Ramos (cell line): Measurements from ENCODE around the gene VSIG10L2.

Source experiments
- in situ Hi-C: fragments of 300-500 bp; cut with MboI; formaldehyde crosslinking; loops from one replicate; pipeline ENCODE4 v1.14.3; 2022; ENCODE audit warnings: low sequenced_read_pairs; ENCODE audit not compliant: unreplicated experiment

Gene VSIG10L2

GRCh38 chr11:125994509-125994908, 48.7 kb downstream of the VSIG10L2 start:
- in situ Hi-C loops, result no loop called here

DNA sequence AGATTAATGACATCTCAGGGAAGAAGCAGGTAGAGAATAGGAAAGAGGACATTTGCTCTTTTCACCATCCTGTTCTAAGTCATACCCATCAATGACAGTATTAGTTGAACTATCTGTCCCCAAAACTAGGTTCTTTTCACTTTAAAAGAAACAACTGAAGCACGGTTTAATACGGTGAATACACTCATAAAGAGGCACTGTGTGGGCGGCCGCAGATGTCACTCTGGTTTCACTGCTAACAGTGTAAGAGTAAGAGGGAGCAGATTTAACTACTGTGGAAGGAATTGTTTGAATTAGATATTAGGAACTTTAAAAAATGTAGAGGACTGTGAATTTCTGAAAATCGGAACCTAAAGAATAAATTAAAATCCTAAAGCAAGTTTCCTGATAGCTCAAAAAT, 49.5 kb downstream of the VSIG10L2 start:
- in situ Hi-C loops, result no loop called here

- in situ Hi-C loops, result no loop called here
Observed at GRCh38 chr11:125998267-125998666, 52.4 kb downstream of the VSIG10L2 start.

GRCh38 chr11:125999234-125999880, 53.5 kb downstream of the VSIG10L2 start:
- in situ Hi-C loops, result no loop called here

- in situ Hi-C loops, result no loop called here
Observed at GRCh38 chr11:126002181-126002580, 56.3 kb downstream of the VSIG10L2 start.
